Fibroblast of skin of right biceps (primary cell): ENCODE results near the gene SLC2A4RG.
"Not testable (repeated sequence)": the region's sequence is repeated elsewhere in the genome, so short reads cannot be mapped to it uniquely, and the experiment has no call there.

Experiments used
- DNase-seq: peaks from one replicate; pipeline ENCODE4 v3.0.0-alpha.2; 2013

SLC2A4RG gene

DNA sequence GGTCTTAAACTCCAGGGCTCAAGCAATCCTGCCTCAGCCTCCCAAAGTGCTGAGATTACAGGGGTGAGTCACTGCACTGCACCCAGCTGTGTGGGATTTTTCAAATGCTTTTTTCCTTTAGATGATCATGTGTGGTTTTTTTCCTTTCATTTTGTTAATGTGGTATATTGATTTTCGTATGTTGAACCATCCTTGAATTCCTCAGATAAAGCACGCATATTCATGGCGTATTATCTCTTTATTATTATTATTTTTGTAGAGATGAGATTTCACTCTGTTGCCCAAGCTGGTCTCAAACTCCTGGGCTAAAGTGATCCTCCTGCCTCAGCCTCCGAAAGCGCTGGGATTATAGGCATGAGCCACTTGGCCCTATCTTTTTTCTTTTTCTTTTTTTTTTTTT, 24.7 kb upstream of the SLC2A4RG start:
- DNase-seq: no peak

DNA sequence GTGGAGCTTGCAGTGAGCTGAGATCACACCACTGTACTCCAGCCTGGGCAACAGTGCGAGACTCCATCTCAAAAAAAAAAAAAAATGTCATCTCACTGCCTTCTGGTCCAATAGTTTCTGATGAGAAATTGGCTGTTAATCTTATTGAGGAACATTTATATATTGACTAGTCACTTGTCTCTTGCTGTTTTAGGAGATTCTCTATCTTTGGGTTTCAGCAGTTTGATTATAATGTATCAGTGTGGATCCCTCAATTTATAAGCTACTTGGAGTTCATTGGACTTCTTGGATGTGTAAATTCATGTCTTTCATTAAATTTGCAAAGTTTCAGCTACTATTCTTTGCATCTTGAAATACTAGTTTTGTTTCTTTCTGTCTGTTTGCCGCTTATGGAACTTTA, 20.6 kb upstream of the SLC2A4RG start:
- DNase-seq: no peak

DNA sequence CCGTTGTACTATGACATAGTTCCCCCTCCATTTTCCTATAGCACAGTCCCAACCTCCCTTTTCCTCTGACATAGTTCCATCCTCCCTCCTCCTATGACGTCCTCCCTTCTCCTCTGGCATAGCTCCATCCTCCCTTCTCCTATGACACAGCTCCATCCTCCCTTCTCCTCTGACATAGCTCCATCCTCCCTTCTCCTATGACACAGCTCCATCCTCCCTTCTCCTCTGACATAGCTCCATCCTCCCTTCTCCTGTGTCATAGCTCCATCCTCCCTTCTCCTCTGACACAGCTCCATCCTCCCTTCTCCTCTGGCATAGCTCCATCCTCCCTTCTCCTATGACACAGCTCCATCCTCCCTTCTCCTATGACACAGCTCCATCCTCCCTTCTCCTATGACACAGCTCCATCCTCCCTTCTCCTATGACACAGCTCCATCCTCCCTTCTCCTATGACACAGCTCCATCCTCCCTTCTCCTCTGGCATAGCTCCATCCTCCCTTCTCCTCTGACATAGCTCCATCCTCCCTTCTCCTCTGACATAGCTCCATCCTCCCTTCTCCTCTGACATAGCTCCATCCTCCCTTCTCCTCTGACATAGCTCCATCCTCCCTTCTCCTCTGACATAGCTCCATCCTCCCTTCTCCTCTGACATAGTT, 16.5 kb upstream of the SLC2A4RG start:
- not testable (repeated sequence) for DNase-seq

DNA sequence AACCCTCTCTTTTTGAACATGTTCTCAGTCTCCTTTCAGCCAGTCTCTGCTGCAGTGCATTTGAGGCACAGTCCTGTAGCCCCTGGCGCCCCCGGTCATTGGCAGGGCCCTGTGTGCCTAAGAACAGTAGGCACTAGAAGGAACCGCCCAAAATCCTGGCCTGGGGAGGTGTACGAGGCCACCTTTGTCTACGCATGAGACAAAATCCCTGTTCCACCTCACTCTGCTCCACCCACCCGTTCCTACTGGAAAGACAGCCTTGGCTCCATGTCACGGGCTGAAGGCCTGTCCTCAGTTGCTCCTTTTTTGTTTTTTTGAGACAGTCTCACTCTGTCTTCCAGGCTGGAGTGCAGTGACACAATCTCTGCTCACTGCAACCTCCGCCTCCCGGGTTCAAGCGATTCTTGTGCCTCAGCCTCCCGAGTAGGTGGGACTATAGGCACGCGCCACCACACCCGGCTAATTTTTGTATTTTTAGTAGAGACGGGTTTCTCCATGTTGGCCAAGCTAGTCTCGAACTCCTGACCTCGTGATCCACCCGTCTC, 9.3 kb upstream of the SLC2A4RG start:
- not testable (repeated sequence) for DNase-seq

DNA sequence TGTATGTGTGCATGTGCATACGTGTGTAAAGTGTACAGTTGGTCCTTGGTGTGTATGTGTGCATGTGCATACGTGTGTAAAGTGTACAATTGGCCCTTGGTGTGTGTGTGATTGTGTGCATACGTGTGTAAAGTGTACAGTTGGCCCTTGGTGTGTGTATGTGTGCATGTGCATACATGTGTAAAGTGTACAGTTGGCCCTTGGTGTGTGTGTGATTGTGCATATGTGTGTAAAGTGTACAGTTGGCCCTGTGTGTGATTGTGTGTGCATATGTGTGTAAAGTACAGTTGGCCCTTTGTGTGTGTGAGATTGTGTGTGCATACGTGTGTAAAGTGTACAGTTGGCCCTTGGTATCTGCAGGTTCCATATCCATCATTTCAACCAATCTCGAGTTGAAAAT, 8.2 kb upstream of the SLC2A4RG start:
- DNase-seq: no peak

DNA sequence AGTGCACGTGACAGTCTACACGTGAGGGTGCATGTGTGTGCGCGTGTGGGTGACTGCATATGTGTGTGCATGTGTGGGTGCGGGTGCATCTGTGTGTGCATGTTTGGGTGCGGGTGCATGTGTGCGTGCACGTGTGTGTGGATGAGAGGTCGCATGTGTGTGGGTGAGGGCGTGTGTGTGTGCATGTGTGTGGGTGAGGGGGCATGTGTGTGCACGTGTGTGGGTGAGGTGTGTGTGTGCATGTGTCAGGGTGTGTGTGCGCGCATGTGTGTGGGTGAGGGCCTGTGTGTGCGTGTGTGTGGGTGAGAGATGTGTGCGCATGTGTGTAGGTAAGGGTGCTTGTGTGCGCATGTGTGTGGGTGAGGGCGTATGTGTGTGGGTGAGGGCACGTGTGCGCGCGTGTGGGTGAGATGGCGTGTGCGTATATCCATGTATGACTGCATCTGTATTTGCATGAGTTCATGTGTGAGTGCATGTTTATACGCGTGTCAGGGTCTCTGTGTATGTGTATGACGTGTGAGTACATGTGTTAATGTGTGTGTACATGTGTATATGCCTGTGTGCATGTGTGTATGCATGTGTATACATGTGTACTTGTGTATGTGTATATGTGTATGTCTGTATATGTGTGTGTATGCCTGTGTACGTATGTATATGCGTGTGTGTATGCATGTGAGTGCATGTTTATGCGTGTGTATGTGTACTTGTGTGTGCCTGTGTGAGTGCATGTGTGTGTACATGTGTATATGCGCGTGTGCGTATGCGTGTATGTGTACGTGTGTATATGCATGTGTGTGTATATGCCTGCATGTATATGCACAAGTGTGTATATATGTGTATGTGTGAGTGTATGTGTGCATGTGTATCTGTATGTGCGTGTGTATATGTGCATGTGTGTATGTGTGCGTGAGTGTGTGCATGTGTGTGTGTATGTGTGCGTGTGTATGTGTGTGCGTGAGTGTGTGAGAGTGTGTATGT, 7.2 kb upstream of the SLC2A4RG start:
- no peak for DNase-seq

DNA sequence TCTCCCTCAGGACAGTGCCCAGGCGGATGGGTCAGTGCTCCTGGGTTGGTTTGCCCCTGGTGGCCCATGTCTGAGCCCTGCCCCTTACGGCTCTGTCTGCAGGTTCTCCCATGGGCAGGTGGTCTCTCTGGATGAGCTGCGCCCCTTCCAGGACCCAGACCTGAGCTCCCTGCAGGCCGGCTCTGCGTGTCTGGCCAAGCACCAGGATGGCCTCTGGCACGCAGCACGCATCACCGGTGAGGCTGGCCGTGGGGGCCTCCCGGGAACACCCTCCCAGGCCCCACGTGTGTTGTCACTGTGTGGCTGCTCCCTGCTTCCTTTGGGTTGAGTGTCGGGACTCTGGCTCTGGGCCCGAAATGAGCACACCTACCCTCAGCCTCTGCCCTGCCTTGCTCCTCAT, 6.5 kb upstream of the SLC2A4RG start:
- DNase-seq: no peak

DNA sequence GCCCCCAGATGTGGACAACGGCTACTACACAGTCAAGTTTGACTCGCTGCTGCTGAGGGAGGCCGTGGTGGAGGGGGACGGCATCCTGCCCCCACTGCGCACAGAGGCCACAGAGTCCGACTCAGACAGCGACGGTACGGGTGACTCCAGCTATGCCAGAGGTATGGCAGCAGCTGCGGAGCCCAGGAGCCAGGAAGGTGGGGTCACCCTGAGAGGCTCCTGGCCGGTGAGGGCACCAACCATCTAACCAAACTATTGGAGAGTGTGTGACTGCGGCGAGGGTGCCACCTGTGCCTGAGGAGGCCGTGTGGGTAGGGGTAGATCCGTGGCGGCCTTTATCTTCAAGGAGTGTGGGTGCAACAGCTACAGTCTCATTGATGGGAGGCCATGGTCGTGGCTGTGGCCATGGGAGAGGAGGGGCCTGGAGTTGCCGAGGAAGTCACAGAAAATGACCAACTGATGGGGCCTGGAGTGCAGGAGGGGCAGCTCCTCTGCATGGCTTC, 5.9 kb upstream of the SLC2A4RG start:
- no peak for DNase-seq

DNA sequence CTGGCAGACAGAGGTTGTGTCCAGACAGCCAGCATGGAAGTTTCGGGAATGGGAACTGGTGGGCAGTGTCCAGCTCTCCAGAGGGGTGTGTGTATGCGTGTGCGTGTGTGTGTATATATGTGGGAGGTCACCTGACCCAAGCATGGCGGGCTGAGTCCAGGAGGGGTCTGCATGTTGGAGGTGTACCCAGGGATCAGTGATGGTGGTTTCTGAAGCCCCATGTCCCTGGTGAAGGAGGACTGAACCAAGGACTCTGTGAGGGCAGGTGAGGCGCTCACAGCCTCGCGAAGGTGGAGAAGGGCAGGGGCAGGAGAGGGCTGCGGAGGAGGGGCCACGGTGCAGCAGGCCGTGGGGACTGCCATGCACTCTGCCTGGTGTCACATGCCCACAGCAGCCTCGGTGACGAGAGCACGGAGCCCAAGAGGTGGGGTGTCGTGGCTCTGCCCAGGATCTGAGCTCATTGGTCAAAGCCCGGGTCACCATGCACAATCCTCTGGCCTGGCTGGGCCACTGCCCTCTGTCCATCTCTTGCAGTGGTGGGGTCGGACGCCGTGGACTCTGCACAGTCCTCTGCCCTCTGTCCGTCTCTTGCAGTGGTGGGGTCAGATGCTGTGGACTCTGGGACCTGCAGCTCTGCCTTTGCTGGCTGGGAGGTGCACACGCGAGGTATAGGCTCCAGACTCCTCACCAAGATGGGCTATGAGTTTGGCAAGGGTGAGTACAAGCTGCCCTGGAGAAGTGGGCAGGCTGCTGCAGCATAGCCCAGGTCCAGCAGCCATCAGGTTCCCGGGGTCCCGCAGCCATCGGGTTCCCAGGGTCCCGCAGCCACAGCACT, 5.2 kb upstream of the SLC2A4RG start:
- DNase-seq: no peak

DNA sequence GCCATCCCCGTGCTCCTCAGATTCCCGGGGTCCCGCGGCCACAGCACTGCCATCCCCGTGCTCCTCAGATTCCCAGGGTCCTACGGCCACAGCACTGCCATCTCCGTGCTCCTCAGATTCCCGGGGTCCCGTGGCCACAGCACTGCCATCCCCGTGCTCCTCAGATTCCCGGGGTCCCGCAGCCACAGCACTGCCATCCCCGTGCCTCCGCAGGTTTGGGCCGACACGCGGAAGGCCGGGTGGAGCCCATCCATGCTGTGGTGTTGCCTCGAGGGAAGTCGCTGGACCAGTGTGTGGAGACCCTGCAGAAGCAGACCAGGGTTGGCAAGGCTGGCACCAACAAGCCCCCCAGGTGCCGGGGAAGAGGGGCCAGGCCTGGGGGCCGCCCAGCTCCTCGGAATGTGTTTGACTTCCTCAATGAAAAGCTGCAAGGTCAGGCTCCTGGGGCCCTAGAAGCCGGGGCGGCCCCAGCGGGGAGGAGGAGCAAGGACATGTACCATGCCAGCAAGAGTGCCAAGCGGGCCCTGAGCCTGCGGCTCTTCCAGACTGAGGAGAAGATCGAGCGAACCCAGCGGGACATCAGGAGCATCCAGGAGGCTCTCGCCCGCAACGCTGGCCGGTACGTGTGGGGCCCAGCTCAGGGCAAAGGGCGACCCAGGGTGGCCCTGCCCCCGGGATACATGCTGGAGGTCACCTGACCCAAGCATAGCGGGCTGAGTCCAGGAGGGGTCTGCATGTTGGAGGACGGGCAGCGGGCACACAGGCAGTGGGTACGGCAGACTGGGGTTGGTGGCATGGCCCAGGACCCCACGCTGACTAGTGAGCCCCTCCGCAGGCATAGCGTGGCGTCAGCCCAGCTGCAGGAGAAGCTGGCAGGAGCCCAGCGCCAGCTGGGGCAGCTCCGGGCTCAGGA, 4.4 kb upstream of the SLC2A4RG start:
- no peak for DNase-seq

DNA sequence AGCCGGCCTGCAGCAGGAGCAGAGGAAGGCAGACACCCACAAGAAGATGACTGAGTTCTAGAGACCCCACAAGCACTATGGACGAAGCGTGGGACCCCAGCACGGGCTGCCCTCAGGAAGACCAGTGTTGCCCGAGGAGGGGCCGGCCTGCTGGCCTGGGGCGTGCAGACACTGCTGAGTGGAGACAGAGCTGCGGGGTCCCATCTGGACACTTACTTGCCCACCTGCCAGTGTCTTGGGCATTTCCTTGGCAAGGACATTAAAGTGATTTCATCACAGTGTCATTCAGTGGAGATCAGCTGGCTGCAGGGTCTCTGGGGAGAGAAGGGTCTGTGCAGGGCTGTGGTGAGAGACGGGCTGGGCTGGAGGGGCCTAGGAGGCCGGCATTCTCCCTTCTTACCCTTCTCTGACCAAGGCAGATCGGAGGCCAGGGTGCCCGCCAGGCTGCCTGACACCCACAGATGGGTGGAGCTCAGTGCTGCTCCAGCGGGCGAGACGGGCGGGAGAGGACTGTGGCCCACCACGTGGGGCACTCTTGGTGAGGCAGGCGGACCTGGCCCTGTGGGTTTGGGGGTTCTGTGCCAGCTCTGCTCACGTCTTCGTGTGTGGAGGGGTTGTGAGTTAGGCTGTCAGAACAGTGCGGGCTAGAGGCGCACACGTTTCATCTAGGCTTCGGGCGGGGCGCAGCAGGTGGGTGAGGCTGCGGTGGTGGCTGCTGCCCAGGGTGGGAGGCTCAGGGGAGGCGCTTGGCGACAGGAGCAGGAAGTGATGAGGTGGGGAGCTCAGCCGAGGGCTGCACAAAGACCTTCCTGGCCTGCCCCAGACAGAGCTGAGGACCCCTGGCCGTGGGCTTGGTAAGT, 3.5 kb upstream of the SLC2A4RG start, which contains the start of gene LIME1:
TSS of gene LIME1 (plus strand) at position 806 of the 860 bp plus-strand sequence. CDS start 886 bp downstream, outside the sequence.
- DNase-seq: no peak

DNA sequence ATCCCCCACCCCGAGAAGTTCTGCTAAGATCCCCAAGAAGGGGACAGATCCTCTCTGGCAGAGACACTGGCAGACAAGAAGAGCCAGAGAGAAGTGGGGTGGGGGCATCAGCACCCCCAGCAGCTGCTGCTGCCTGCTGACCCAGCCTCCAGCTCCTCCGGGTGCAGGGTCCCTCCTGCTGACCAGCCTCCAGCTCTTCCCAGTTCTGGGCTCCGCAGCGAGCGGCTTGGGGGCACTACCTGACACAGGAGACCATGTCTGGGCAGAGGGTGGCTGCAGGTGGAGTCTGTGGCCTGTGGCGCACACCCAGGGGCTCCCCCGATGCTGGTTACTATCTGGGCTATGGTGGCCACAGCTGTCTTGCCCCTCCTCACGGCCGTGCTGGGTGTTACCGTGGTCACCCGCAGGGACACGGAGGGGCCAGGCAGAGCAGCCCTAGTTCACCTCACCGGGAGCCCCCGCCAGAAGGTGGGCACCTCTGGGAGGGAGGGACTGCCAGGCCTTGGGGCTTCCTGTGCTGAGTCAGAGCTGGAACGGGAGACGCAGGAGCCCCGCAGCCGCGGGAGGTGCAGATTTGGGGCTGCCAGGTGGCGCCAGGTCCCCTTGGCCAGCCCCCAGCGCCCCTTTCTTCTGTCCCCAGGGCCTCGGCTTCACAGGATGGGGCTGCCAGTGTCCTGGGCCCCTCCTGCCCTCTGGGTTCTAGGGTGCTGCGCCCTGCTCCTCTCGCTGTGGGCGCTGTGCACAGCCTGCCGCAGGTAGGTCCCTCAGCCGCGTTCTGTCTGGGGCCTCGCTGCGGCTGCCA, 2.5 kb upstream of the SLC2A4RG start:
- DNase-seq: no peak

DNA sequence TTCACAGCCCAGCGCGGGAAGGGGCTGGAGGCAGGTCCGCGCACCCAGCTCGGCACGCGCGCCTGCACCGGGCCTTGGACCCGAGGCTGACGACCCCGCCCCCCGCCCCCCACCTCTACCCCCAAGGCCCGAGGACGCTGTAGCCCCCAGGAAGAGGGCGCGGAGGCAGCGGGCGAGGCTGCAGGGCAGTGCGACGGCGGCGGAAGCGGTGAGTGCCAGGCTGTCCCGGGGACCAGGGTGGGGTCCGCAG, 2.0 kb upstream of the SLC2A4RG start:
- no peak for DNase-seq

DNA sequence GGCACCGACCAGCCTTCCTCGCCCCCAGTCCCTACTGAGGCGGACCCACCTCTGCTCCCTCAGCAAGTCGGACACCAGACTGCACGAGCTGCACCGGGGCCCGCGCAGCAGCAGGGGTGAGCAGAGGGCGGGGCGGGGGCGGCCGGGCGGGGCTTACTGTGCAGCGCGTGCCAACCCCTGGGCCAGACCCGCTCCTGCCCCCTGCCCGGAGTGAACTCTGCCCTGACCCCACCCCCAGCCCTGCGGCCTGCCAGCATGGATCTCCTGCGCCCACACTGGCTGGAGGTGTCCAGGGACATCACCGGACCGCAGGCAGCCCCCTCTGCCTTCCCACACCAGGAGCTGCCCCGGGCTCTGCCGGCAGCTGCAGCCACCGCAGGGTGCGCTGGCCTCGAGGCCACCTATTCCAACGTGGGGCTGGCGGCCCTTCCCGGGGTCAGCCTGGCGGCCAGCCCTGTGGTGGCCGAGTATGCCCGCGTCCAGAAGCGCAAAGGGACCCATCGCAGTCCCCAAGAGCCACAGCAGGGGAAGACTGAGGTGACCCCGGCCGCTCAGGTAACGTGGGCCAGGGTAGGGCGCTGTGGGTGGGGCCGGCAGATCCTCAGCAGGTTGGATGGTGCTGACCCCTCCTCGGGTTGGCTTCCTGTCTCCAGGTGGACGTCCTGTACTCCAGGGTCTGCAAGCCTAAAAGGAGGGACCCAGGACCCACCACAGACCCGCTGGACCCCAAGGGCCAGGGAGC, 1.5 kb upstream of the SLC2A4RG start:
- no peak for DNase-seq

DNA sequence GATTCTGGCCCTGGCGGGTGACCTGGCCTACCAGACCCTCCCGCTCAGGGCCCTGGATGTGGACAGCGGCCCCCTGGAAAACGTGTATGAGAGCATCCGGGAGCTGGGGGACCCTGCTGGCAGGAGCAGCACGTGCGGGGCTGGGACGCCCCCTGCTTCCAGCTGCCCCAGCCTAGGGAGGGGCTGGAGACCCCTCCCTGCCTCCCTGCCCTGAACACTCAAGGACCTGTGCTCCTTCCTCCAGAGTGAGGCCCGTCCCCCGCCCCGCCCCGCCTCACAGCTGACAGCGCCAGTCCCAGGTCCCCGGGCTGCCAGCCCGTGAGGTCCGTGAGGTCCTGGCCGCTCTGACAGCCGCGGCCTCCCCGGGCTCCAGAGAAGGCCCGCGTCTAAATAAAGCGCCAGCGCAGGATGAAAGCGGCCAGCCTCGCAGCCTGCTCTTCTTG, 868 bp upstream of the SLC2A4RG start:
- DNase-seq: peak; percentile 17

DNA sequence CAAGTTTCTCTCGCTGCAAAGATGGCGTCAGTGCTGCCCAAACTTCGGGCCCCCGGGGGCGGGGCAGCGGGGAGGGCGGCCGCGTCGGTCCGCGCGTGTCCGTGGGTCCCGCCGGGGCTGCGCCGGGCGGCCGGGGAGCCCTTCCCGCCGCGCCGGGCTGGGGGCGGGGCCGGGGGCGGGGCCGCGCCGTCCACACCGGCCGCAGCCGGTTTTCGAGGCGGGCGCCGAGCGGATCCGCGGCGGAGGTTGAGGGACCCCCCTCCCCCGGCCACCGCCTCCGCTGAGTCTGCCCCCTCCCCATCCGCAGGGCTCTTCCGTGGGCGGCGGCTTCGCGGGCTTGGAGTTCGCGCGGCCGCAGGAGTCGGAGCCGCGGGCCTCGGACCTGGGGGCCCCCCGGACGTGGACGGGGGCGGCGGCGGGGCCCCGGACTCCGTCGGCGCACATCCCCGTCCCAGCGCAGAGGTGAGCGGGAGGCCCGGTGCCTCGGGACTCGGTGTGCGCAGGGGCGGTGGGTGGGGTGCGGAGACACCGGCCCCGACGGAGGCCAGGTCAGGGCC, 572 bp downstream of the SLC2A4RG start:
- DNase-seq: peak; percentile 47

DNA sequence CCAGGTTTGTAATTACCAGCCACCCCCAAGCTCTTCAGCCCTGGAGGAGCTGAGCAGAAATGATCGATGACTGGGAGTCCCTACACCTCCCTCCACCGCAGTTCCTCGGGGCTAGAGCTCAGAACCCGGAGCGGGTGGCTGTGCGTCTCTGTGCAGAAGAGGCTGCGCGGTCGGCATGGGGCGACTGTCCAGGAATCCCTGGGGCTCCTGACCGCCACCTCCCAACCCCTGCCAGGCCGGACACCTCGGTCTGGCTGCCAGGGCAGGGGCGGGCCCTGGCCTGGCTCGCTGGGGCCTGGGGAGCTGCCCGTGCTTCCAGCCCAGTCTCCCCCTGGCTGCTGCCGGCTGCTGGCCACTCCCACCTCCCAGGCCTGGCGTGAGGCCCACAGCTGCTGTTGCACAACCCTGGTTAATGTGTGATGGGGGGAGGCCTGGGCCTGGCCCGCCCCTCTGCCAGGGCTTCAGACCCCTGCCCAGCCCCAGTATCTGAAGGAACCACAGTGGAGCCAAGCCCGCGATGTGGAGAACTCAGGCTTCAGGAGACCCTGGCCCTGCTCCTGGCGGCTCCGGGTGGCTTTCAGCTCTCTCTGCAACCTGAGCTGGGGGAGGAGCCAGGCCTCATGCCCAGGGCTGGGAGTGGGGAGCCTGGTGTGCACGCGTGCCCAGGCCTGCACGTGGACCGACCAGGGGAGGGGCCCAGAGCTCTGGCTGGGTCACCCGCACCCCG, 1.2 kb downstream of the SLC2A4RG start:
- DNase-seq: peak; percentile 88

DNA sequence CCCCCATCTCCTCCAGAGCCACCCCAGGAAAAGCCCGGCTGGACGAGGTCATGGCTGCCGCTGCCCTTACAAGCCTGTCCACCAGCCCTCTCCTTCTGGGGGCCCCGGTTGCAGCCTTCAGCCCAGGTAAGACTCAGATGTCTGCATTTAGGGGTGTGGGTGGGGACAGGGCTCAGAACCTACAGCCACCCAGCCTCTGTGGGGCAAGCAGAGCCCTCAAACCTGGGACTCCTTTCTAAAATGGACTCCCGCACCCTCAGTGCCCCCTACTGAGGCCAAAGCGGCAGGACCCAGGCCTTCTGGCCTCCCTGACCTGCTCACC, 1.7 kb downstream of the SLC2A4RG start:
- no peak for DNase-seq
